ENCODE measurements around the gene FRYL. TPM values are rescaled to one million over a fixed set of nuclear protein-coding genes. Genes with fewer than 3 reads are reported as not detected.

FRYL gene
- polyA plus RNA-seq, 3 donors = 10.8 to 15.8 (median 14.4) TPM

DNA sequence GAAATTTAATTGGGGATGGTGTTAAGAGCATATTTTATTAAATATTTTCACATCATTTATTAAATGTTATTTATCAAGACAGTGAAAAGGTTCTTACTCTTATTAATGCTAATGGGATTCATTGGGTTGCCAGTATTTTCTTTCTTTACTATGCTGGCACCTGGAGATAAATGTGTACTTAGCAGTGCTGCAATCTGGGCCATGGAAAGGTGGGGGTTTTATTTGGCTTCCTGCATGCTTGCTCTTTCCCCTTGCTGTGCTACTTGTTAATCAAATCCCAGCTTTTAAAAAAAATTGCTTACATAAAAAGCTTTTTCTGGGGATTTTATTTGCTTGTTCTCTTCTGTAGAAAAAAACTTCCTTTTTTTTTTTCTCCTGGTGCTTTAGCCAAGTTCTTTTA is 241.7 kb downstream of the FRYL start:
- Histone ChIP-seq H3K79me2 (ENCODE audit: insufficient read depth, low read length) (no peaks in the 10 kb centered on the region), H3K36me3 (replicated peaks in 1 of 2; ENCODE audit: control insufficient read depth in 1 of 2, insufficient read depth in 2 of 2, low read length in 2 of 2) (peaks cover 75 to 91% of the 10 kb centered on the region in 2 donors), H4K20me1 (ENCODE audit: insufficient read depth, low read length) (no peaks in the 10 kb centered on the region), H3K4me1 (ENCODE audit: control insufficient read depth in 1 of 2, insufficient read depth in 2 of 2, low read length in 2 of 2) (no peaks in the 10 kb centered on the region), H3K27ac (ENCODE audit: low read depth in 1 of 2, low read length in 2 of 2) (no peak overlapping the region), H2AFZ (ENCODE audit: insufficient read depth, low read depth, low read length, poor library complexity, severe bottlenecking) (no peak overlapping the region), H3K27me3 (ENCODE audit: control insufficient read depth in 2 of 2, insufficient read depth in 2 of 2, low read length in 2 of 2) (no peaks in the 10 kb centered on the region), H3K4me3 (replicated peaks in 1 of 3; ENCODE audit: low read depth in 2 of 3, low read length in 3 of 3) (no peak overlapping the region), H3K4me2 (replicated peaks; ENCODE audit: extremely low read depth, low read length, poor library complexity, severe bottlenecking) (no peak overlapping the region), H3K9ac (ENCODE audit: insufficient read depth, low read length, poor library complexity, severe bottlenecking) (no peak overlapping the region), H3K9me3 (replicated peaks in 1 of 2; ENCODE audit: control insufficient read depth in 1 of 2, insufficient read depth in 1 of 2, low read length in 2 of 2) (no peaks in the 10 kb centered on the region)
- Mint-ChIP-seq H3K27ac (no peak overlapping the region), H3K36me3 (peaks cover 62 to 74% of the 10 kb centered on the region in 2 donors), H3K27me3 (ENCODE audit: low read depth in 3 of 3) (no peaks in the 10 kb centered on the region), H3K4me1 (no peaks in the 10 kb centered on the region), H3K9me3 (no peaks in the 10 kb centered on the region), H3K4me3 (no peak overlapping the region)
- no peak for DNase-seq
- intact Hi-C loops (cut with micrococcal nuclease) = no loop called here
- TF ChIP-seq, protein P1, sequence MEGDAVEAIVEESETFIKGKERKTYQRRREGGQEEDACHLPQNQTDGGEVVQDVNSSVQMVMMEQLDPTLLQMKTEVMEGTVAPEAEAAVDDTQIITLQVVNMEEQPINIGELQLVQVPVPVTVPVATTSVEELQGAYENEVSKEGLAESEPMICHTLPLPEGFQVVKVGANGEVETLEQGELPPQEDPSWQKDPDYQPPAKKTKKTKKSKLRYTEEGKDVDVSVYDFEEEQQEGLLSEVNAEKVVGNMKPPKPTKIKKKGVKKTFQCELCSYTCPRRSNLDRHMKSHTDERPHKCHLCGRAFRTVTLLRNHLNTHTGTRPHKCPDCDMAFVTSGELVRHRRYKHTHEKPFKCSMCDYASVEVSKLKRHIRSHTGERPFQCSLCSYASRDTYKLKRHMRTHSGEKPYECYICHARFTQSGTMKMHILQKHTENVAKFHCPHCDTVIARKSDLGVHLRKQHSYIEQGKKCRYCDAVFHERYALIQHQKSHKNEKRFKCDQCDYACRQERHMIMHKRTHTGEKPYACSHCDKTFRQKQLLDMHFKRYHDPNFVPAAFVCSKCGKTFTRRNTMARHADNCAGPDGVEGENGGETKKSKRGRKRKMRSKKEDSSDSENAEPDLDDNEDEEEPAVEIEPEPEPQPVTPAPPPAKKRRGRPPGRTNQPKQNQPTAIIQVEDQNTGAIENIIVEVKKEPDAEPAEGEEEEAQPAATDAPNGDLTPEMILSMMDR (IDR thresholded peaks at IDR 0.05) = no peak

DNA sequence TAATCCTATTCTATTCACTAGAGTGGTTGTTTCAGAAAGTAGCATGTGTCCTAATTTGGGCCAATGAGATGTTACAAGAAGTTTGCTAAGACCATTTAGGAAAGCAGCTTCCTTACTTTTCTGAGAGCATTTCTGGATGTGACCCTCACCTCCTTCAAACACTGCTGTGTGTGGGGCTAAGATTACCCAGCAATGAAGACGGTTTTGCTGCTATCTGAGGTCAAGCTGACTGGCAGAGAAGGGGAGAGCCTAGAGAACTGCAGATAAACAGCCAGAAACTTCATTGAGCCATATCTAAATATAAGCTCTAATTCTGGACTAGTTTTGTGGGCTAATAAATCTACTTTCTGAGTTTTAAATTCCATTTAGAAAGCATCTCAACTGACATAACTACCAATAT is 253.7 kb downstream of the FRYL start:
- Mint-ChIP-seq H3K27ac (no peak overlapping the region), H3K36me3 (peaks cover 83 to 93% of the 10 kb centered on the region in 2 donors), H3K27me3 (ENCODE audit: low read depth in 3 of 3) (no peaks in the 10 kb centered on the region), H3K9me3 (peaks cover 0 to 2% (median 0%) of the 10 kb centered on the region in 7 donors), H3K4me1 (no peaks in the 10 kb centered on the region), H3K4me3 (no peak overlapping the region)
- no peak overlapping the region for H3K27ac ChIP-seq (ENCODE audit: low read depth in 1 of 2, low read length in 2 of 2)
- no peaks in the 10 kb centered on the region for H4K20me1 ChIP-seq (ENCODE audit: insufficient read depth, low read length)
- no peaks in the 10 kb centered on the region for H3K9me3 ChIP-seq (replicated peaks in 1 of 2; ENCODE audit: control insufficient read depth in 1 of 2, insufficient read depth in 1 of 2, low read length in 2 of 2)
- no peak overlapping the region for H2AFZ ChIP-seq (ENCODE audit: insufficient read depth, low read depth, low read length, poor library complexity, severe bottlenecking)
- WGBS (ENCODE audit: insufficient coverage) = no CpG with 5 or more reads among the region's 1 CpG
- H3K4me1 ChIP-seq (ENCODE audit: control insufficient read depth in 1 of 2, insufficient read depth in 2 of 2, low read length in 2 of 2) = no peaks in the 10 kb centered on the region
- no peak overlapping the region for H3K4me2 ChIP-seq (replicated peaks; ENCODE audit: extremely low read depth, low read length, poor library complexity, severe bottlenecking)
- no peak overlapping the region for H3K9ac ChIP-seq (ENCODE audit: insufficient read depth, low read length, poor library complexity, severe bottlenecking)
- TF ChIP-seq, protein P1 (IDR thresholded peaks at IDR 0.05) = no peak
- no peak for DNase-seq
- H3K36me3 ChIP-seq (replicated peaks in 1 of 2; ENCODE audit: control insufficient read depth in 1 of 2, insufficient read depth in 2 of 2, low read length in 2 of 2) = peaks cover 87 to 98% of the 10 kb centered on the region in 2 donors
- intact Hi-C loops (cut with micrococcal nuclease) = no loop called here
- H3K27me3 ChIP-seq (ENCODE audit: control insufficient read depth in 2 of 2, insufficient read depth in 2 of 2, low read length in 2 of 2) = no peaks in the 10 kb centered on the region
- no peaks in the 10 kb centered on the region for H3K79me2 ChIP-seq (ENCODE audit: insufficient read depth, low read length)
- no peak overlapping the region for H3K4me3 ChIP-seq (replicated peaks in 1 of 3; ENCODE audit: low read depth in 2 of 3, low read length in 3 of 3)

All from CD14-positive monocyte (primary cell).